Neutrophil (primary cell): ENCODE results near the gene DFFA.
"Not testable (repeated sequence)": the region's sequence is repeated elsewhere in the genome, so short reads cannot be mapped to it uniquely, and the experiment has no call there.

Source experiments
- H3K27ac ChIP-seq: fragments of 200-600 bp; sonication (generic); 2 replicates; pipeline ENCODE4 v1.5.1; 2016; ENCODE audit warnings: mild to moderate bottlenecking, moderate library complexity
- H3K27me3 ChIP-seq: fragments of 200-600 bp; sonication (generic); 2 replicates; pipeline ENCODE4 v1.6.0; 2016; ENCODE audit warnings: mild to moderate bottlenecking
- H3K36me3 ChIP-seq: fragments of 200-600 bp; sonication (generic); 2 replicates; pipeline ENCODE4 v1.5.1; 2017
- H3K4me1 ChIP-seq, 2 experiments: fragments of 200-600 bp in 1 of 2; sonication (generic) in 1 of 2; 1 replicate in 1 of 2; 2 replicates in 1 of 2; pipeline versions ENCODE4 v1.5.1 to v1.6.1; 2013 to 2016; ENCODE audit warnings: low read depth in 1 of 2, low read length in 1 of 2, mild to moderate bottlenecking in 1 of 2, moderate library complexity in 1 of 2; ENCODE audit not compliant: control insufficient read depth in 1 of 2, insufficient read depth in 1 of 2
- H3K4me3 ChIP-seq, 2 experiments: fragments of 200-600 bp in 1 of 2; sonication (generic) in 1 of 2; 1 replicate in 1 of 2; 2 replicates in 1 of 2; pipeline ENCODE4 v1.5.1; 2013 to 2016; ENCODE audit warnings: low read depth in 1 of 2, low read length in 1 of 2, mild to moderate bottlenecking in 1 of 2, moderate library complexity in 1 of 2
- H3K9me3 ChIP-seq: fragments of 200-600 bp; sonication (generic); 2 replicates; pipeline ENCODE4 v1.5.1; 2016
- CTCF ChIP-seq: fragments of 200-600 bp; sonication (generic); IDR thresholded peaks from 2 replicates; pipeline ENCODE4 v1.5.1; 2016; ENCODE audit warnings: antibody characterized with exemption

The DFFA gene

DNA sequence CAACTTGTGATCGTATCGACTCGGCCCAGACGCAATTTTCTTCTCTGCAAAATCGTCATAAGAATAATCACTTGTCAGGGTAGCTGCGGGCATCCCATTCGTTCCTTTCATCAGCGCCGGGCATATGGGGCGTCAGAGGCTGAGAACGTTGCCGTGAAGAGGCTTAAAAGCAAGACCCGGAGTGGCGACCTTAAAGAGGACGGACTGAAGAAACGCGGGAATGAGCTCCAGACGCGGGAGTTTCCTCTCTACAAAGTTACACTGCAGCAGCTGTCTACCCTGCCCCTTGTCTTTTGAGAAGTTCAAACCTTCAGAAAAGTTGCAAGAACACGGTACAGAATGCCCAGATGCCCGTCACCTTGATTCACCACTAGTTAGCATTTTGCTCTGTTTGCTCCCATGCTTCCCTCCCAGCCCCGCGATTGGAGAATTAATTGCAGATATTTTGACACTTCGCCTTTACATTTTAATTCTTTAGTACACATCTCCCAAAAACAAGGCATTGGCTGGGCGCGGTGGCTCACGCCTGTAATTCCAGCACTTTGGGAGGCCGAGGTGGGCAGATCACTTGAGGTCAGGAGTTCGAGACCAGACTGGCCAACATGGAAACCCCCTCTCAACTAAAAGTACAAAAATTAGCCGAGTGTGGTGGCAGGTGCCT, 41.1 kb downstream of the DFFA start:
- peaks cover 34 to 43% of the 10 kb centered on the region in 2 experiments for H3K4me1 ChIP-seq
- peak overlapping the region; percentile 81 for H3K27ac ChIP-seq
- H3K4me3 ChIP-seq = peak overlapping the region; percentile 69 to 97
- H3K9me3 ChIP-seq = no peaks in the 10 kb centered on the region
- H3K27me3 ChIP-seq = no peaks in the 10 kb centered on the region
- H3K36me3 ChIP-seq = no peaks in the 10 kb centered on the region
- TF ChIP-seq CTCF = no peak

- Histone ChIP-seq H3K36me3 (no peaks in the 10 kb centered on the region), H3K27ac (peak within 1 kb of the TSS; percentile 81), H3K4me1 (peaks cover 34 to 45% of the 10 kb centered on the region in 2 experiments), H3K9me3 (no peaks in the 10 kb centered on the region), H3K27me3 (no peaks in the 10 kb centered on the region), H3K4me3 (peak within 1 kb of the TSS; percentile 69 to 97)
- peak; percentile 93 for TF ChIP-seq CTCF
These were observed 41.9 kb downstream of the DFFA start, which contains the start of gene CENPS for GRCh38 chr1:10430216-10431069. CENPS (plus strand) TSS chr1:10430433; CDS start chr1:10430518, 85 bp downstream.

GRCh38 chr1:10429868-10430215, 42.5 kb downstream of the DFFA start:
- H3K4me3 ChIP-seq = peak overlapping the region; percentile 69 to 97
- H3K36me3 ChIP-seq = no peaks in the 10 kb centered on the region
- peaks cover 34 to 45% of the 10 kb centered on the region in 2 experiments for H3K4me1 ChIP-seq
- peak overlapping the region; percentile 81 for H3K27ac ChIP-seq
- H3K9me3 ChIP-seq = no peaks in the 10 kb centered on the region
- H3K27me3 ChIP-seq = no peaks in the 10 kb centered on the region
- no peak for TF ChIP-seq CTCF

- peaks cover 34 to 45% of the 10 kb centered on the region in 2 experiments for H3K4me1 ChIP-seq
- peaks cover 3% of the 10 kb centered on the region for H3K36me3 ChIP-seq
- no peaks in the 10 kb centered on the region for H3K9me3 ChIP-seq
- no peak for TF ChIP-seq CTCF
- no peak overlapping the region for H3K4me3 ChIP-seq
- H3K27ac ChIP-seq = no peak overlapping the region
- no peaks in the 10 kb centered on the region for H3K27me3 ChIP-seq
These were observed 43.3 kb downstream of the DFFA start for GRCh38 chr1:10428984-10429383.

DNA sequence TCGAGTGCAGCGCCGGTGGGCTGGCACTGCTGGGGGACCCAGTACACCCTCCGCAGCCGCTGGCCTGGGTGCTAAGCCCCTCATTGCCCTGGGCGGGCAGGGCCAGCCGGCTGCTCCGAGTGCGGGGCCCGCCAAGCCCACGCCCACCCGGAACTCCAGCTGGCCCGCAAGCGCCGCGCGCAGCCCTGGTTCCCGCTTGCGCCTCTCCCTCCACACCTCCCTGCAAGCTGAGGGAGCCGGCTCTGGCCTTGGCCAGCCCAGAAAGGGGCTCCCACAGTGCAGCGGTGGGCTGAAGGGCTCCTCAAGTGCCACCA, 45.8 kb downstream of the DFFA start:
- H3K4me3 ChIP-seq, H3K9me3 ChIP-seq, H3K27me3 ChIP-seq: not testable (repeated sequence)
- Histone ChIP-seq H3K27ac (peak overlapping the region; percentile 76), H3K4me1 (peaks cover 34 to 45% of the 10 kb centered on the region in 2 experiments), H3K36me3 (peaks cover 28% of the 10 kb centered on the region)

DNA sequence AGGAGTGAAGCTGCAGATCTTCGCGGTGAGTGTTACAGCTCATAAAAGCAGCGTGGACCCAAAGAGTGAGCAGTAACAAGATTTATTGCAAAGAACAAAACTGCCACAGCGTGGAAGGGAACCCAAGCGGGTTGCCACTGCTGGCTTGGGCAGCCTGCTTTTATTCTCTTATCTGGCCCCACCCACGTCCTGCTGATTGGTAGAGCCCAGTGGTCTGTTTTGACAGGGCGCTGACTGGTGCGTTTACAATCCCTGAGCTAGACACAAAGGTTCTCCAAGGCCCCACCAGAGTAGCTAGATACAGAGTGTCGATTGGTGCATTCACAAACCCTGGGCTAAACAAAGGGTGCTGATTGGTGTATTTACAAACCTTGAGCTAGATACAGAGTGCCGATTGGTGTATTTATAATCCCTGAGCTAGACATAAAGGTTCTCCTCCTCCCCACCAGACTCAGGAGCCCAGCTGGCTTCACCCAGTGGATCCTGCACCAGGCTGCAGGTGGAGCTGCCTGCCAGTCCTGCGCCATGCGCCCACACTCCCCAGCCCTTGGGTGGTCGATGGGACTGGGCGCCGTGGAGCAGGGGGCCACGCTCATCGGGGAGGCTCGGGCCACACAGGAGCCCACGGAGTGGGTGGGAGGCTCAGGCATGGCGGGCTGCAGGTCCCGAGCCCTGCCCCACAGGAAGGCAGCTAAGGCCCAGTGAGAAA, 46.3 kb downstream of the DFFA start:
- H3K9me3 ChIP-seq, H3K27me3 ChIP-seq, H3K4me3 ChIP-seq: not testable (repeated sequence)
- Histone ChIP-seq H3K36me3 (peaks cover 33% of the 10 kb centered on the region), H3K4me1 (peaks cover 30 to 41% of the 10 kb centered on the region in 2 experiments), H3K27ac (peak overlapping the region; percentile 50)
